Gastrocnemius medialis (tissue), 4 donors: ENCODE results near the gene THAP4.
A peak's percentile ranks its signal among the peaks of the same experiment; 100 is the strongest.

Experiments used
- POLR2A ChIP-seq, 2 donors: fragments of 450-650 bp; IDR thresholded peaks; one replicate each; pipeline ENCODE4 v1.6.1; 2017; ENCODE audit warnings: antibody characterized with exemption in 2 of 2, mild to moderate bottlenecking in 2 of 2, moderate library complexity in 2 of 2
- TF ChIP-seq, protein P1 (sequence below), 5 experiments: fragments of 450-650 bp in 3 of 5; fragments of 200-600 bp in 2 of 5; sonication (generic) in 2 of 5; IDR thresholded peaks in 4 of 5; conservative IDR thresholded peaks in 1 of 5; 1 replicate in 4 of 5; 2 replicates in 1 of 5; pipeline ENCODE4 v1.5.1; 2016 to 2019; ENCODE audit warnings: antibody characterized with exemption in 5 of 5, mild to moderate bottlenecking in 3 of 5, moderate library complexity in 3 of 5

DNA sequence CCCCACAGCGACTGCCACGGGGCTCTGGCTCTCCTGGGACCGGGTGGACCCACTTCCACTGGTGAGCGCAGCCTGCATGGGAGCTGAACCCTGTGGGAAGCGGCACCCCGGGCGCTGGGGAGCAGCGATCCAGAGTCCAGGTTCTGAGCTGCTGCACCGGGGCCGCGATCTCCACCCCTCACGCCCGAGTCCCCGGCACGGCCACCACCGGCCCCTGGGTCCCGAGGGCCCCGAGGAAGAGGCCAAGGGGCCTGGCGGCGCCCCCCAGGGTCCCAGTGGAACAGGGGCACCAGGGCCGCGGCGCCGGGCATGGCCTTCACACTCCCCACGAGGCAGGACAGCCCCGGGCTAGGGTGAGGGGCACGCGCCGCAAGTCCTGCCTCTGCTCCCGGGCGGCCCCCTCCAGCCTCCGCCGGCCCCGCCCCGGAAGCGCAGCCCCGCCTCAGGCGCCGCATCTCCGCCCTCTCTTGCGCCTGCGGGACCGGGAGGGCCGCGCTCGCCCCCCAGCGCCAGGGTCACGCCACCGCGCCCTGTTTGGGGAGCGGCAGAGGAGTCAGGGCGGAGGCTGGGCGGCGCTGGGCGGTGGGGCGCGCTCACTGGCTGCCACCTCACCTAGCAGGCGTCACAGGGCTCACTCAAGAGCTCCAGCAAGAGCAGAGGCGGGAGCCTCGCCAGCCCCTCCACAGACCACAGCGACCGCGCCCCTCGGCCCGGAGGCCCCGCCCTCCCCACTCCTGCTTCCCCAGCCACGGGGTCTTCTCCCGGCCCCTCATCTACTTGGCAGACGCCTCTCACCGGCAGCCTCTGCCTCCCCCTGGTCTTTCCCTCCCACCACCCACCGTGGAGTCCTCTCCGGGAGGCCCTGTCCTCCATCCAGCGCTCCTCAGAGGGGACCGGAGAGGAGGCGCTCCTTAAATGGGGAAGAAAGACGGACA is 26.8 kb downstream of the THAP4 start:
- TF ChIP-seq, protein P1, sequence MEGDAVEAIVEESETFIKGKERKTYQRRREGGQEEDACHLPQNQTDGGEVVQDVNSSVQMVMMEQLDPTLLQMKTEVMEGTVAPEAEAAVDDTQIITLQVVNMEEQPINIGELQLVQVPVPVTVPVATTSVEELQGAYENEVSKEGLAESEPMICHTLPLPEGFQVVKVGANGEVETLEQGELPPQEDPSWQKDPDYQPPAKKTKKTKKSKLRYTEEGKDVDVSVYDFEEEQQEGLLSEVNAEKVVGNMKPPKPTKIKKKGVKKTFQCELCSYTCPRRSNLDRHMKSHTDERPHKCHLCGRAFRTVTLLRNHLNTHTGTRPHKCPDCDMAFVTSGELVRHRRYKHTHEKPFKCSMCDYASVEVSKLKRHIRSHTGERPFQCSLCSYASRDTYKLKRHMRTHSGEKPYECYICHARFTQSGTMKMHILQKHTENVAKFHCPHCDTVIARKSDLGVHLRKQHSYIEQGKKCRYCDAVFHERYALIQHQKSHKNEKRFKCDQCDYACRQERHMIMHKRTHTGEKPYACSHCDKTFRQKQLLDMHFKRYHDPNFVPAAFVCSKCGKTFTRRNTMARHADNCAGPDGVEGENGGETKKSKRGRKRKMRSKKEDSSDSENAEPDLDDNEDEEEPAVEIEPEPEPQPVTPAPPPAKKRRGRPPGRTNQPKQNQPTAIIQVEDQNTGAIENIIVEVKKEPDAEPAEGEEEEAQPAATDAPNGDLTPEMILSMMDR (IDR thresholded peaks at IDR 0.05 in 4 of 5, conservative IDR thresholded peaks at IDR 0.05 in 1 of 5): peak; percentile 48 to 87 (median 56)
- TF ChIP-seq POLR2A (IDR thresholded peaks at IDR 0.05): peak; percentile 23 to 47
